Fibroblast of skin of back (primary cell): ENCODE data around the gene LIN7B. TPM values are rescaled to one million over a fixed set of nuclear protein-coding genes. Genes with fewer than 3 reads are reported as not detected.
A peak's percentile ranks its signal among the peaks of the same experiment; 100 is the strongest.

Source experiments
- DNase-seq: peaks from one replicate; pipeline ENCODE4 v3.0.0-alpha.2; 2013
- polyA plus RNA-seq, 2 experiments: library from polyadenylated mRNA; unstranded; fragments of 120-200 nt; gene quantifications; one replicate each; pipeline ENCODE4 v1.2.1, GENCODE V29; 2013; ENCODE audit not compliant: insufficient read length in 2 of 2

Gene LIN7B
- polyA plus RNA-seq (2013, experiment 1 of 2; ENCODE audit: insufficient read length) = 11.7 TPM
- 12.2 TPM for polyA plus RNA-seq (2013, experiment 2 of 2; ENCODE audit: insufficient read length)

GRCh38 chr19:49113762-49114629, at the start of gene LIN7B:
Gene LIN7B (plus strand): TSS chr19:49114370. CDS start chr19:49114405, 35 bp downstream.
- peak; percentile 69 for DNase-seq

GRCh38 chr19:49064768-49065611, 49.2 kb upstream of the LIN7B start, which contains the start of gene NTF4:
Gene NTF4 (minus strand): TSS chr19:49064818. CDS start chr19:49061997, 2,821 bp downstream.
- no peak for DNase-seq

- no peak for DNase-seq
Observed at GRCh38 chr19:49065905-49066512, 48.2 kb upstream of the LIN7B start.

GRCh38 chr19:49067554-49067953, 46.6 kb upstream of the LIN7B start:
- DNase-seq = no peak

GRCh38 chr19:49069026-49069425, 45.1 kb upstream of the LIN7B start:
- DNase-seq = no peak

GRCh38 chr19:49070416-49070815, 43.8 kb upstream of the LIN7B start:
- no peak for DNase-seq

GRCh38 chr19:49071860-49072547, 42.2 kb upstream of the LIN7B start:
- DNase-seq = no peak

- DNase-seq = peak; percentile 44
Observed at GRCh38 chr19:49073514-49074378, 40.4 kb upstream of the LIN7B start.

- DNase-seq = peak; percentile 55
Observed at GRCh38 chr19:49074869-49075268, 39.3 kb upstream of the LIN7B start.

- no peak for DNase-seq
Observed at GRCh38 chr19:49080392-49080791, 33.8 kb upstream of the LIN7B start.

GRCh38 chr19:49081273-49081672, 32.9 kb upstream of the LIN7B start:
- DNase-seq = no peak

- no peak for DNase-seq
Observed at GRCh38 chr19:49084206-49085019, 29.8 kb upstream of the LIN7B start.

- peak; percentile 99 for DNase-seq
Observed at GRCh38 chr19:49085020-49085867, 28.9 kb upstream of the LIN7B start, which contains the start of gene SNRNP70. Gene SNRNP70 (plus strand): TSS chr19:49085451. CDS start chr19:49086415, 964 bp downstream.

- no peak for DNase-seq
Observed at GRCh38 chr19:49085868-49086232, 28.3 kb upstream of the LIN7B start.

GRCh38 chr19:49086296-49086695, 27.9 kb upstream of the LIN7B start:
- no peak for DNase-seq

- no peak for DNase-seq
Observed at GRCh38 chr19:49091391-49092038, 22.7 kb upstream of the LIN7B start.

GRCh38 chr19:49092686-49093085, 21.5 kb upstream of the LIN7B start:
- no peak for DNase-seq
